Caco-2 (cell line): ENCODE results near the gene KLHL29. TPM values are rescaled to one million over a fixed set of nuclear protein-coding genes. Genes with fewer than 3 reads are reported as not detected.

ENCODE experiments used
- BruUV-seq: library from RNA; stranded (reverse); fragments of 400-500 nt; replicated peaks from 2 replicates; lab custom pipeline; 2021; lab: Mats Ljungman, UMichigan
- CTCF ChIA-PET: fragments of 300-600 bp; sonication (Branson Sonifier 250); formaldehyde crosslinking; loops from one replicate; lab custom pipeline; 2022; ENCODE audit warnings: antibody characterized with exemption; lab: Charles Lee
- POLR2A ChIA-PET: fragments of 300-600 bp; sonication (Branson Sonifier 250); formaldehyde crosslinking; loops from one replicate; lab custom pipeline; 2022; ENCODE audit warnings: antibody characterized with exemption; lab: Charles Lee
- DNase-seq, 2 experiments: peaks; one replicate each; pipeline versions ENCODE4 v3.0.0 to v3.0.0-alpha.2; 2020 to 2022
- H3K27me3 ChIP-seq: replicated peaks from 2 replicates; pipeline ENCODE4 v1.6.0; 2011; ENCODE audit warnings: low read length; ENCODE audit not compliant: control insufficient read depth, insufficient read depth
- H3K36me3 ChIP-seq: 2 replicates; pipeline ENCODE4 v1.5.1; 2011; ENCODE audit warnings: low read length; ENCODE audit not compliant: control insufficient read depth, insufficient read depth
- H3K4me1 ChIP-seq: fragments of 250-450 bp; sonication (Bioruptor Pico); 2 replicates; pipeline ENCODE4 v1.5.1; 2020; ENCODE audit warnings: mild to moderate bottlenecking
- H3K4me3 ChIP-seq: 2 replicates; pipeline ENCODE4 v1.5.1; 2011; ENCODE audit warnings: low read depth, mild to moderate bottlenecking, control low read depth, low read length
- H3K9me3 ChIP-seq: fragments of 250-450 bp; sonication (Bioruptor Pico); 2 replicates; pipeline ENCODE4 v1.5.1; 2020; ENCODE audit warnings: mild to moderate bottlenecking, moderate library complexity
- H3K27ac Mint-ChIP-seq: one replicate; pipeline ENCODE4 v1.8.0; 2022; ENCODE audit warnings: mixed read lengths; ENCODE audit not compliant: unreplicated experiment
- H3K27me3 Mint-ChIP-seq: one replicate; pipeline ENCODE4 v1.8.0; 2022; ENCODE audit warnings: mixed read lengths; ENCODE audit not compliant: insufficient read depth, unreplicated experiment
- H3K36me3 Mint-ChIP-seq: one replicate; pipeline ENCODE4 v1.8.0; 2022; ENCODE audit warnings: mild to moderate bottlenecking, mixed read lengths; ENCODE audit not compliant: insufficient read depth, unreplicated experiment
- H3K4me1 Mint-ChIP-seq: one replicate; pipeline ENCODE4 v1.8.0; 2022; ENCODE audit warnings: low read depth, mixed read lengths; ENCODE audit not compliant: unreplicated experiment
- H3K4me3 Mint-ChIP-seq: one replicate; pipeline ENCODE4 v1.8.0; 2022; ENCODE audit warnings: mild to moderate bottlenecking, moderate library complexity, mixed read lengths; ENCODE audit not compliant: unreplicated experiment
- H3K9me3 Mint-ChIP-seq: one replicate; pipeline ENCODE4 v1.8.0; 2022; ENCODE audit warnings: mixed read lengths; ENCODE audit not compliant: unreplicated experiment
- CTCF ChIP-seq, 2 experiments: fragments of 200-600 bp in 1 of 2; IDR thresholded peaks; 1 replicate in 1 of 2; 2 replicates in 1 of 2; pipeline versions ENCODE4 v1.5.1 to v1.8.0; 2011 to 2022; ENCODE audit warnings: antibody characterized with exemption in 1 of 2, control low read depth in 1 of 2, inconsistent platforms in 1 of 2, low read depth in 1 of 2, low read length in 1 of 2, mild to moderate bottlenecking in 1 of 2, moderate library complexity in 1 of 2; ENCODE audit not compliant: insufficient read depth in 1 of 2, severe bottlenecking in 1 of 2, unreplicated experiment in 1 of 2
- intact Hi-C: fragments of 100-400 bp; cut with micrococcal nuclease; formaldehyde crosslinking; loops from one replicate; pipeline ENCODE4 v1.10.0; 2022; ENCODE audit not compliant: unreplicated experiment
- total RNA-seq: library from RNA; stranded (reverse); gene quantifications from 2 replicates; pipeline ENCODE4 v1.2.3, GENCODE V29; 2022

Gene KLHL29
- total RNA-seq, 1 experiment from 2014 or later = 0.61 TPM

- CTCF ChIA-PET = no interaction called here
These were observed 71.4 kb downstream of the KLHL29 start for GRCh38 chr2:23456396-23456795.

GRCh38 chr2:23456881-23457760, 72.1 kb downstream of the KLHL29 start:
- Histone ChIP-seq H3K4me3 (no peak overlapping the region), H3K36me3 (no peaks in the 10 kb centered on the region), H3K9me3 (no peaks in the 10 kb centered on the region), H3K4me1 (no peaks in the 10 kb centered on the region), H3K27me3 (no peaks in the 10 kb centered on the region; the same call in 1 of the 2 replicates)
- intact Hi-C loops = no loop called here
- no peak for TF ChIP-seq CTCF (IDR thresholded peaks at IDR 0.05; ENCODE audit: insufficient read depth in 1 of 2, low read depth in 1 of 2, low read length in 1 of 2, severe bottlenecking in 1 of 2, unreplicated experiment in 1 of 2)
- ChIA-PET POLR2A (no interaction called here), CTCF (no interaction called here)
- Mint-ChIP-seq H3K4me1 (peaks cover 6% of the 10 kb centered on the region), H3K36me3 (no peaks in the 10 kb centered on the region), H3K27ac (no peak overlapping the region), H3K4me3 (no peak overlapping the region), H3K27me3 (peaks cover 6% of the 10 kb centered on the region), H3K9me3 (no peaks in the 10 kb centered on the region)
- BruUV-seq = no TSS peak
- no peak for DNase-seq

More at GRCh38 chr2:23456396-23456795, 71.4 kb downstream of the KLHL29 start:
- H3K36me3 Mint-ChIP-seq = peaks cover 5% of the 10 kb centered on the region
- no peak for DNase-seq
- no peak overlapping the region for H3K27ac Mint-ChIP-seq
- Histone ChIP-seq H3K27me3 (no peaks in the 10 kb centered on the region; the same call in 1 of the 2 replicates), H3K9me3 (no peaks in the 10 kb centered on the region), H3K36me3 (no peaks in the 10 kb centered on the region), H3K4me1 (no peaks in the 10 kb centered on the region), H3K4me3 (no peak overlapping the region)
- BruUV-seq = no TSS peak
- intact Hi-C loops = no loop called here
- H3K4me3 Mint-ChIP-seq = no peak overlapping the region
- peaks cover 10% of the 10 kb centered on the region for H3K27me3 Mint-ChIP-seq
- no peaks in the 10 kb centered on the region for H3K9me3 Mint-ChIP-seq
- H3K4me1 Mint-ChIP-seq = peaks cover 6% of the 10 kb centered on the region
- TF ChIP-seq CTCF (IDR thresholded peaks at IDR 0.05; ENCODE audit: insufficient read depth in 1 of 2, low read depth in 1 of 2, low read length in 1 of 2, severe bottlenecking in 1 of 2, unreplicated experiment in 1 of 2) = no peak
- POLR2A ChIA-PET = no interaction called here

GRCh38 chr2:23457990-23458682, 73.2 kb downstream of the KLHL29 start:
- ChIA-PET POLR2A (no interaction called here), CTCF (no interaction called here)
- Histone ChIP-seq H3K27me3 (no peaks in the 10 kb centered on the region; the same call in 1 of the 2 replicates), H3K4me1 (no peaks in the 10 kb centered on the region), H3K36me3 (no peaks in the 10 kb centered on the region), H3K4me3 (no peak overlapping the region), H3K9me3 (no peaks in the 10 kb centered on the region)
- Mint-ChIP-seq H3K36me3 (no peaks in the 10 kb centered on the region), H3K4me3 (no peak overlapping the region), H3K27me3 (peaks cover 6% of the 10 kb centered on the region), H3K9me3 (no peaks in the 10 kb centered on the region), H3K27ac (no peak overlapping the region), H3K4me1 (peaks cover 6% of the 10 kb centered on the region)
- no TSS peak for BruUV-seq
- TF ChIP-seq CTCF (IDR thresholded peaks at IDR 0.05; ENCODE audit: insufficient read depth in 1 of 2, low read depth in 1 of 2, low read length in 1 of 2, severe bottlenecking in 1 of 2, unreplicated experiment in 1 of 2) = no peak
- no peak for DNase-seq
- intact Hi-C loops = no loop called here
